Heart right ventricle (tissue), 16 donors: ENCODE measurements around the gene MRPL4. TPM values are rescaled to one million over a fixed set of nuclear protein-coding genes. Genes with fewer than 3 reads are reported as not detected.

Experiments used
- ATAC-seq, 8 donors: fragments of 200-7000 bp; cut with Tn5 transposase; one replicate each; pipeline ENCODE4 v1.9.1; 2020; ENCODE audit warnings: mild to moderate bottlenecking in 8 of 8, moderate library complexity in 8 of 8, moderate number of reproducible peaks in 1 of 8
- DNase-seq, 2 donors: peaks; one replicate each; pipeline ENCODE4 v3.0.0-alpha.2; 2020
- H3K27ac ChIP-seq, 10 donors: fragments of 200-600 bp; sonication (generic) in 2 of 10; one replicate each; pipeline versions ENCODE4 v1.5.0 to v1.8.0; 2020 to 2022; ENCODE audit warnings: mild to moderate bottlenecking in 3 of 10
- H3K27me3 ChIP-seq, 7 donors: fragments of 200-600 bp; one replicate each; pipeline ENCODE4 v1.8.0; 2021 to 2022; ENCODE audit warnings: mild to moderate bottlenecking in 2 of 7
- H3K36me3 ChIP-seq, 9 donors: fragments of 200-600 bp; sonication (generic) in 1 of 9; one replicate each; pipeline versions ENCODE4 v1.5.0 to v1.8.0; 2020 to 2022; ENCODE audit warnings: mild to moderate bottlenecking in 2 of 9
- H3K4me1 ChIP-seq, 9 donors: fragments of 200-600 bp; sonication (generic) in 1 of 9; one replicate each; pipeline versions ENCODE4 v1.5.0 to v1.8.0; 2020 to 2022; ENCODE audit warnings: mild to moderate bottlenecking in 4 of 9
- H3K4me3 ChIP-seq, 10 donors: fragments of 200-600 bp; sonication (generic) in 2 of 10; one replicate each; pipeline versions ENCODE4 v1.5.0 to v1.8.0; 2020 to 2022; ENCODE audit warnings: mild to moderate bottlenecking in 7 of 10, moderate library complexity in 2 of 10
- H3K9me3 ChIP-seq, 11 donors: fragments of 200-600 bp in 10 of 11; sonication (generic) in 2 of 11; one replicate each; pipeline versions ENCODE4 v1.5.0 to v1.8.0; 2013 to 2022; ENCODE audit warnings: mild to moderate bottlenecking in 2 of 11, control low read depth in 1 of 11, moderate library complexity in 1 of 11
- WGBS, 2 donors: extraction: QIAGEN DNeasy Blood & Tissue Kit; methylation state at CpG; one replicate each; pipeline ENCODE4 v1.1.7; 2013; ENCODE audit warnings: inconsistent platforms in 1 of 2; 5-methylcytosine and 5-hydroxymethylcytosine counted together
- intact Hi-C, 10 donors: fragments of 100-400 bp; cut with DNase I; formaldehyde crosslinking; loops; one replicate each; pipeline versions ENCODE4 v1.11.1 to v1.14.2; 2022
- polyA plus RNA-seq, 2 donors: library from polyadenylated mRNA; stranded (reverse); fragments of 200-250 nt; gene quantifications; one replicate each; pipeline ENCODE4 v1.2.3, GENCODE V29; 2013
- total RNA-seq, 10 donors: library from RNA; stranded (reverse); fragmentation: NEBNext Ultra II Directional in 3 of 10; extraction: Animal tissue kit (Norgen Biotek cat#: 25700) in 3 of 10; gene quantifications; one replicate each; pipeline versions ENCODE4 v1.2.1 to v1.2.4, GENCODE V29; 2021 to 2023
- TF ChIP-seq, protein P1 (sequence below), 9 donors: fragments of 200-600 bp; sonication (generic) in 2 of 9; IDR thresholded peaks; one replicate each; pipeline versions ENCODE4 v1.5.0 to v1.8.0; 2021 to 2022; ENCODE audit warnings: antibody characterized with exemption in 9 of 9, mild to moderate bottlenecking in 5 of 9, moderate library complexity in 1 of 9
- donor health status: Arrhythmogenic right ventricular cardiomyopathy.
- donor health status: ischemic (EF 13 %, LVEDD 7.1; RV severe dilation, severe dysfunction).
- donor health status: healthy with polysubstance abuse.
- donor health status: DM: no; HTN: yes; CAD: no.
- donor health status: DM: no; HTN: no; CAD: no.
- donor health status: ischemic (EF 25% LVEDD 6.9; RV normal size, moderate dysfunction).
- donor health status: ischemic (EF 25% LVEDD 5.7; RV mildly dilated, moderate dysfunction).
- donor health status: healthy.
- donor health status: DM: yes; HTN: yes; CAD: no.
- donor health status: Ischemic cardiomyopathy.
- donor health status: ischemic (EF 35%, LVEDD 5.7; RV mildly dilated, moderate dysfunction).
- donor health status: nonischemic (EF 11% LVEDD 7.7; RV severe dilation, severe dysfunction).
- donor health status: DM: yes; HTN: yes; CAD: no.
- donor health status: PGD.
- donor health status: ischemic (EF 29% LVEDD 5.4; RV normal size, mild dysfunction).
- donor health status: nonischemic (EF 23%, LVEDD 6.1; RV moderate dilation, normal function).

The MRPL4 gene
- total and polyA plus RNA-seq, 12 donors, result 29.0 to 101 (median 69.0) TPM

DNA sequence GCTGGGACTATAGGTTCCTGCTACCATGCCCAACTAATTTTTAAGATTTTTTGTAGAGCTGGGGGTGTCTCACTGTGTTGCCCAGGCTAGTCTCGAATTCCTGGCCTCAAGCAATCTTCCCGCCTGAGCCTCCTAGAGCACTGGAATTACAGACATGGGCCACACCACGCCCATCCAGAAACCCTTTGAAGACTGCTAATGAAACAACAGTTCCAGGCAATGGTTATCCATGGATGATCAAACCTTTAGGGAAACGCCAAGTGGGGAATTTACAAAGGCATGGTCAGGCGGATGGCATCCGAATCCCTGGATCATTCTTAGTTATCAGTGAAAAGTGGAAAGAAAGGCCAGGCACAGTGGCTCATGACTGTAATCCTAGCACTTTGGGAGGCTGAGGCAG, 40.3 kb upstream of the MRPL4 start:
- 89 to 91% methylated on average over 6 of the region's 6 CpGs for WGBS, 2 donors
- TF ChIP-seq, protein P1, sequence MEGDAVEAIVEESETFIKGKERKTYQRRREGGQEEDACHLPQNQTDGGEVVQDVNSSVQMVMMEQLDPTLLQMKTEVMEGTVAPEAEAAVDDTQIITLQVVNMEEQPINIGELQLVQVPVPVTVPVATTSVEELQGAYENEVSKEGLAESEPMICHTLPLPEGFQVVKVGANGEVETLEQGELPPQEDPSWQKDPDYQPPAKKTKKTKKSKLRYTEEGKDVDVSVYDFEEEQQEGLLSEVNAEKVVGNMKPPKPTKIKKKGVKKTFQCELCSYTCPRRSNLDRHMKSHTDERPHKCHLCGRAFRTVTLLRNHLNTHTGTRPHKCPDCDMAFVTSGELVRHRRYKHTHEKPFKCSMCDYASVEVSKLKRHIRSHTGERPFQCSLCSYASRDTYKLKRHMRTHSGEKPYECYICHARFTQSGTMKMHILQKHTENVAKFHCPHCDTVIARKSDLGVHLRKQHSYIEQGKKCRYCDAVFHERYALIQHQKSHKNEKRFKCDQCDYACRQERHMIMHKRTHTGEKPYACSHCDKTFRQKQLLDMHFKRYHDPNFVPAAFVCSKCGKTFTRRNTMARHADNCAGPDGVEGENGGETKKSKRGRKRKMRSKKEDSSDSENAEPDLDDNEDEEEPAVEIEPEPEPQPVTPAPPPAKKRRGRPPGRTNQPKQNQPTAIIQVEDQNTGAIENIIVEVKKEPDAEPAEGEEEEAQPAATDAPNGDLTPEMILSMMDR (IDR thresholded peaks at IDR 0.05), result no peak

DNA sequence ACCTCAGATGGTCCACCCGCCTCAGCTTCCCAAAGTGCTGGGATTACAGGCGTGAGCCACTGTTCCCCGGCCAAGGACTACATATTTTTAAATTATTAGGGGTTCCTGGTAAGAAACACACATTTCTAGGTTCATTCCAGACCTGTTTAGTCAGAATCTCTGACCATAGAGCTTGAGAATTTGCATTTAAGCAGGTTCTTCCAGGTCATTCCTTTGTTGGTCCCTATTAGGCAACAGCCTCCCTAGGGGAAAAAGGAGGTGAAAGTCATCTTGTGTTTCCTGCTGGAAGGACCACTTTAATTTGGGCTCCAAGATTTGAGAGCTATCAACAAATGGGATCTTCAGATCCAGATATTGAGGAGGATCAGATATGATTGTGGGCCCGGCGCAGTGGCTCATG, 37.2 kb upstream of the MRPL4 start:
- Histone ChIP-seq H3K27ac (no peak overlapping the region), H3K36me3 (no peaks in the 10 kb centered on the region), H3K4me3 (no peak overlapping the region), H3K27me3 (no peaks in the 10 kb centered on the region), H3K9me3 (no peaks in the 10 kb centered on the region), H3K4me1 (peaks cover 0 to 10% (median 0%) of the 10 kb centered on the region in 9 donors)
- DNase-seq (no peak), ATAC-seq (no peak)
- 95 to 98% methylated on average over 5 of the region's 5 CpGs for WGBS, 2 donors
- intact Hi-C loops, result no loop called here
- TF ChIP-seq, protein P1 (IDR thresholded peaks at IDR 0.05), result no peak

More for the DNA sequence above, 40.3 kb upstream of the MRPL4 start:
- Histone ChIP-seq H3K9me3 (peaks cover 0 to 7% (median 0%) of the 10 kb centered on the region in 11 donors), H3K4me1 (peaks cover 0 to 18% (median 0%) of the 10 kb centered on the region in 9 donors), H3K27ac (no peak overlapping the region), H3K4me3 (no peak overlapping the region), H3K36me3 (no peaks in the 10 kb centered on the region), H3K27me3 (no peaks in the 10 kb centered on the region)
- no peak for ATAC-seq
- no peak for DNase-seq
- intact Hi-C loops, result no loop called here

GRCh38 chr19:10217085-10217484, 34.9 kb upstream of the MRPL4 start:
- Histone ChIP-seq H3K36me3 (peaks cover 0 to 9% (median 0%) of the 10 kb centered on the region in 9 donors), H3K4me3 (no peak overlapping the region), H3K4me1 (peaks cover 0 to 8% (median 0%) of the 10 kb centered on the region in 9 donors), H3K27me3 (no peaks in the 10 kb centered on the region), H3K27ac (no peak overlapping the region), H3K9me3 (no peaks in the 10 kb centered on the region)
- TF ChIP-seq, protein P1 (IDR thresholded peaks at IDR 0.05), result no peak
- no peak for DNase-seq
- intact Hi-C loops, result no loop called here
- ATAC-seq, result no peak
- 88% methylated on average over 9 of the region's 9 CpGs for WGBS, 2 donors

DNA sequence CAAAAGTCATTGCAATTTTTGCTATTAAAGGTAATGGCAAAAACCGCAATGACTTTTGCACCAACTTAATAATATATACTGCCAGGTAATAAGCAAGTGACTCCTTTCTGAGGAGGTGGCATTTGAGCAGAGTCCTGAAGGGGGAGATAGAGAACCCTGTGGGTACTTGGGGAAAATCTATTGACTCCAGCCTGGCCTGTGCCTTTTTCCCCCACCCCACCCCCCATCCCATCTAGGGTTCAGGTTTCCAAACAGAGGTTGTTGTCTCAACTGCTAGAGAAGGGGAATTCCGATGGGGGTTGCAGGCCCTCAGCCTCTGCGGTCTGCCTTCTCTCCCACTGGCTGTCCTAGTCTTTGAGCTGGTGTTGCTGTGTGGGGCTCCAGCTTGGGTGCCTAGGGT, 32.3 kb upstream of the MRPL4 start:
- TF ChIP-seq, protein P1 (IDR thresholded peaks at IDR 0.05), result peak in 4 of 9 donors; percentile 9 to 40 (median 12)
- 30 to 48% methylated on average over 3 of the region's 3 CpGs for WGBS, 2 donors

More for the DNA sequence above, 32.3 kb upstream of the MRPL4 start:
- peak in 1 of 8 donors; percentile 36 for ATAC-seq
- Histone ChIP-seq H3K36me3 (peaks cover 0 to 29% (median 6%) of the 10 kb centered on the region in 9 donors), H3K27ac (no peak overlapping the region), H3K9me3 (no peaks in the 10 kb centered on the region), H3K27me3 (no peaks in the 10 kb centered on the region), H3K4me3 (no peak overlapping the region), H3K4me1 (peaks cover 0 to 16% (median 0%) of the 10 kb centered on the region in 9 donors)
- no peak for DNase-seq
- intact Hi-C loops, result no loop called here
